ENCODE measurements around the gene HDAC6.

The HDAC6 gene

GRCh38 chrX:48801280-48802088 lies at the start of gene HDAC6:
Gene HDAC6, plus strand, starts transcription at chrX:48802067. Its CDS starts 626 bp downstream, at chrX:48802693.
- peak; percentile 99 for DNase-seq

GRCh38 chrX:48752498-48752897 lies 49.4 kb upstream of the HDAC6 start:
- no peak for DNase-seq

- DNase-seq = no peak
These were observed 48.1 kb upstream of the HDAC6 start for GRCh38 chrX:48753708-48754228.

- no peak for DNase-seq
These were observed 47.6 kb upstream of the HDAC6 start for GRCh38 chrX:48754238-48754637.

- no peak for DNase-seq
These were observed 40.0 kb upstream of the HDAC6 start, which contains the start of gene GLOD5 for GRCh38 chrX:48761674-48762471. Gene GLOD5, plus strand, starts transcription at chrX:48761747. Its CDS starts 44 bp downstream, at chrX:48761791.

- DNase-seq = no peak
These were observed 32.6 kb upstream of the HDAC6 start for GRCh38 chrX:48769230-48769629.

- no peak for DNase-seq
These were observed 31.6 kb upstream of the HDAC6 start for GRCh38 chrX:48770296-48770695.

GRCh38 chrX:48772602-48773001 lies 29.3 kb upstream of the HDAC6 start:
- DNase-seq = no peak

GRCh38 chrX:48776818-48777439 lies 24.9 kb upstream of the HDAC6 start:
- no peak for DNase-seq

GRCh38 chrX:48779399-48779798 lies 22.5 kb upstream of the HDAC6 start:
- DNase-seq = no peak

GRCh38 chrX:48781705-48782104 lies 20.2 kb upstream of the HDAC6 start:
- DNase-seq = no peak

- no peak for DNase-seq
These were observed 19.7 kb upstream of the HDAC6 start for GRCh38 chrX:48782216-48782615.

- no peak for DNase-seq
These were observed 19.1 kb upstream of the HDAC6 start for GRCh38 chrX:48782795-48783194.

GRCh38 chrX:48784726-48785125 lies 17.1 kb upstream of the HDAC6 start:
- no peak for DNase-seq

GRCh38 chrX:48785186-48785539 lies 16.7 kb upstream of the HDAC6 start:
- DNase-seq = no peak

GRCh38 chrX:48785540-48786214 lies 16.2 kb upstream of the HDAC6 start:
- DNase-seq = no peak

GRCh38 chrX:48786341-48786800 lies 15.5 kb upstream of the HDAC6 start, which contains the start of gene GATA1:
Gene GATA1, plus strand, starts transcription at chrX:48786590. Its CDS starts 4,520 bp downstream, at chrX:48791110.
- no peak for DNase-seq

GRCh38 chrX:48786825-48787504 lies 14.9 kb upstream of the HDAC6 start:
- no peak for DNase-seq

GRCh38 chrX:48787505-48788443 lies 14.1 kb upstream of the HDAC6 start:
- no peak for DNase-seq

- DNase-seq = peak; percentile 16
These were observed 12.3 kb upstream of the HDAC6 start for GRCh38 chrX:48789366-48790220.
